HEK293T (cell line): ENCODE data around the gene CNBP.
"Not testable (repeated sequence)": the region's sequence is repeated elsewhere in the genome, so short reads cannot be mapped to it uniquely, and the experiment has no call there.

Experiments
- CTCF ChIA-PET: fragments of 350-600 bp; formaldehyde crosslinking; extraction: SDS; loops from one replicate; lab custom pipeline; 2021; ENCODE audit warnings: antibody characterized with exemption, inconsistent platforms; lab: Yijun Ruan, JAX
- POLR2A ChIA-PET: fragments of 350-600 bp; formaldehyde crosslinking; extraction: SDS; loops from one replicate; lab custom pipeline; 2020; ENCODE audit warnings: antibody characterized with exemption, inconsistent platforms; lab: Yijun Ruan, JAX
- DNase-seq: peaks from one replicate; pipeline ENCODE4 v3.0.0; 2012; ENCODE audit warnings: mixed read lengths; ENCODE audit errors: extremely low spot score
- ARNT ChIP-seq: fragments of 450-650 bp; IDR thresholded peaks from 2 replicates; pipeline ENCODE4 v1.6.1; 2017; ENCODE audit warnings: mild to moderate bottlenecking
- BHLHE40 ChIP-seq: fragments of 450-650 bp; IDR thresholded peaks from 2 replicates; pipeline ENCODE4 v1.6.1; 2016; ENCODE audit warnings: mild to moderate bottlenecking, moderate library complexity, borderline replicate concordance
- CTBP1 ChIP-seq: fragments of 450-650 bp; IDR thresholded peaks from 2 replicates; pipeline ENCODE4 v1.6.1; 2016; ENCODE audit warnings: borderline replicate concordance
- ELF4 ChIP-seq: fragments of 450-650 bp; IDR thresholded peaks from 2 replicates; pipeline ENCODE4 v1.6.1; 2017; ENCODE audit warnings: antibody characterized with exemption
- FOXA1 ChIP-seq: fragments of 450-650 bp; IDR thresholded peaks from 2 replicates; pipeline ENCODE4 v1.6.1; 2016; ENCODE audit warnings: mild to moderate bottlenecking
- FOXK2 ChIP-seq: fragments of 450-650 bp; IDR thresholded peaks from 2 replicates; pipeline ENCODE4 v1.6.1; 2016; ENCODE audit warnings: mild to moderate bottlenecking
- FOXM1 ChIP-seq: fragments of 450-650 bp; IDR thresholded peaks from 2 replicates; pipeline ENCODE4 v1.6.1; 2017; ENCODE audit warnings: mild to moderate bottlenecking, borderline replicate concordance
- HDGF ChIP-seq: fragments of 450-650 bp; IDR thresholded peaks from 2 replicates; pipeline ENCODE4 v1.6.1; 2017; ENCODE audit warnings: antibody characterized with exemption, borderline replicate concordance
- L3MBTL2 ChIP-seq: fragments of 450-650 bp; conservative IDR thresholded peaks from 2 replicates; pipeline ENCODE4 v1.6.1; 2016; ENCODE audit warnings: mild to moderate bottlenecking
- LEF1 ChIP-seq: fragments of 450-650 bp; IDR thresholded peaks from 2 replicates; pipeline ENCODE4 v1.6.1; 2017; ENCODE audit warnings: mild to moderate bottlenecking, borderline replicate concordance
- NFRKB ChIP-seq: fragments of 450-650 bp; IDR thresholded peaks from 2 replicates; pipeline ENCODE4 v1.6.1; 2016; ENCODE audit warnings: mild to moderate bottlenecking, moderate library complexity
- SP1 ChIP-seq: fragments of 450-650 bp; IDR thresholded peaks from 2 replicates; pipeline ENCODE4 v1.6.1; 2017
- SUZ12 ChIP-seq: fragments of 450-650 bp; IDR thresholded peaks from 2 replicates; pipeline ENCODE4 v1.6.1; 2016; ENCODE audit warnings: mild to moderate bottlenecking
- TARDBP ChIP-seq: fragments of 450-650 bp; IDR thresholded peaks from 2 replicates; pipeline ENCODE4 v1.6.1; 2016
- ZNF384 ChIP-seq: fragments of 450-650 bp; IDR thresholded peaks from 2 replicates; pipeline ENCODE4 v1.6.1; 2016
- TF ChIP-seq, protein P1 (sequence below): fragments of 450-650 bp; IDR thresholded peaks from 2 replicates; pipeline ENCODE4 v1.6.1; 2016

CNBP gene

DNA sequence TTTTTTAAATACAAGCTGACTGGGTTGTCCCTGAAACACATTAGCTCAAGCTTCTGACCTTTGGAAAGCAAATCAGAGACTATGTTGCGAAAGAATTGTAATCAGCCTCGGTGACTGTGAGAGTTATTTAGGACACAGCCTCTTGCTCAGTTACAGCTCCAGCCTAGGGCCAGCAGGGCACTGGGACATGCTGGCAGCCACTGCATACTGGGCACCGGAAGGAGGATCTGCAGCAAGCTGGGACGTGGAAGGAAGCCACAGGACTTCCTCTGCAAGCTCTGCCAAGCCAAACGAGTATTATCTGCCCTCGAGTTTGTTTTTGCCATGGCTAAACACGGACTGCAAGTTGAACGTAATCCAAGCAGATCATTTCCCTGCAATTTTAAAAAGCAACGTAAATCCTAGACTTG lies 41.3 kb upstream of the CNBP start:
- TF ChIP-seq HDGF, result no peak
- TF ChIP-seq, protein P1, sequence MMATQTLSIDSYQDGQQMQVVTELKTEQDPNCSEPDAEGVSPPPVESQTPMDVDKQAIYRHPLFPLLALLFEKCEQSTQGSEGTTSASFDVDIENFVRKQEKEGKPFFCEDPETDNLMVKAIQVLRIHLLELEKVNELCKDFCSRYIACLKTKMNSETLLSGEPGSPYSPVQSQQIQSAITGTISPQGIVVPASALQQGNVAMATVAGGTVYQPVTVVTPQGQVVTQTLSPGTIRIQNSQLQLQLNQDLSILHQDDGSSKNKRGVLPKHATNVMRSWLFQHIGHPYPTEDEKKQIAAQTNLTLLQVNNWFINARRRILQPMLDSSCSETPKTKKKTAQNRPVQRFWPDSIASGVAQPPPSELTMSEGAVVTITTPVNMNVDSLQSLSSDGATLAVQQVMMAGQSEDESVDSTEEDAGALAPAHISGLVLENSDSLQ, result no peak
- TF ChIP-seq LEF1, result no peak
- TF ChIP-seq BHLHE40, result no peak
- TF ChIP-seq CTBP1, result no peak
- TF ChIP-seq NFRKB, result no peak
- no peak for TF ChIP-seq ELF4
- no peak for TF ChIP-seq ZNF384
- TF ChIP-seq FOXM1, result no peak
- DNase-seq, result peak; percentile 39
- CTCF ChIA-PET, result interaction anchor here (1.1 to 2.3 kb wide), 3 partner anchors 9 to 171 kb away, joined by 3 to 14 read pairs (median 6); no protein-coding TSS in a partner anchor
- POLR2A ChIA-PET, result interaction anchor here (0.7 to 1.5 kb wide), 5 partner anchors 13 to 63 kb away, joined by 3 to 5 read pairs (median 3); partner anchors contain the start of gene COPG1

DNA sequence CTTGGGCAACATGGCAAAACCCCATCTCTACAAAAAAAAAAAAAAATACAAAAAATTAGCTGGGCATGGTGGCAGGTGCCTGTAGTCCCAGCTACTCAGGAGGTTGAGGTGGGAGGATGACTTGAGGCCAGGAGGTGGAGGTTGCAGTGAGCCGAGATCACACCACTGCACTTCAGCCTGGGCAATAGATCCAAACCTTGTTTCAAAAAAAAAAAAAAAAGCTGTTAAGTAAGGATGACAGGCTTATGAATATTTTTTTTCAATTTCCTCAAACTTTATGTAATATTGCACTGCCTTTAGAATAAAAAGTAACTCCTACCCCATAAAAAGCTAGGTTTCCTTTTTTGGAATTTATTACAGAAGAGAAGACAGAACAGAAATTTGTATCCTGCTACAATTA lies 40.7 kb upstream of the CNBP start:
- TF ChIP-seq ZNF384, result peak; percentile 19; the same call in 1 of the 2 replicates
- CTCF ChIA-PET, result interaction anchor here (0.6 to 2.3 kb wide), 3 partner anchors 8 to 860 kb away, joined by 6 to 14 read pairs (median 6); no protein-coding TSS in a partner anchor
- DNase-seq, result not testable (repeated sequence)
- POLR2A ChIA-PET, result interaction anchor here (0.7 to 1.2 kb wide), 4 partner anchors 26 to 62 kb away, joined by 3 to 4 read pairs (median 3); partner anchors contain the start of gene COPG1

DNA sequence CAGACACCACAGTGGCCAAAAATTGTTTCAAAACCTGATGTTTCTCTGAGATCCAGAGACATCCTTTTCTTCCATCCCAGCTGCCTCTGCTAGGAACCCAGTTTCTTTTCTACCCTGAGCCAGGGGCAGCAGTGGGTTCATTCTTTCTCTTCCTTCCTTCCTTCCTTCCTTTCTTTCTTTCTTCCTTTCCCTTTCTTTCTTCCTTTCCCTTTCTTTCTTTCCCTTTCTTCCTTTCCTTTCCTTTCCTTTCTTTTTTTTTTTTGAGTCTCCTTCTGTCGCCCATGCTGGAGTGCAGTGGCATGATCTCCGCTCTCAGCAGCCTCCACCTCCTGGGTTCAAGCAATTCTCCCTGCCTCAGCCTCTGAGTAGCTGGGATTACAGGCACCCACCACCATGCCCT lies 35.0 kb upstream of the CNBP start:
- ChIA-PET CTCF (interaction anchor here (1.0 kb wide), 1 partner anchor 10 kb away, joined by 3 read pairs; no protein-coding TSS in a partner anchor), POLR2A (interaction anchor here (1.2 kb wide), 1 partner anchor 35 kb away, joined by 3 read pairs; the partner anchor contains the start of gene CNBP)
- DNase-seq, result no peak

DNA sequence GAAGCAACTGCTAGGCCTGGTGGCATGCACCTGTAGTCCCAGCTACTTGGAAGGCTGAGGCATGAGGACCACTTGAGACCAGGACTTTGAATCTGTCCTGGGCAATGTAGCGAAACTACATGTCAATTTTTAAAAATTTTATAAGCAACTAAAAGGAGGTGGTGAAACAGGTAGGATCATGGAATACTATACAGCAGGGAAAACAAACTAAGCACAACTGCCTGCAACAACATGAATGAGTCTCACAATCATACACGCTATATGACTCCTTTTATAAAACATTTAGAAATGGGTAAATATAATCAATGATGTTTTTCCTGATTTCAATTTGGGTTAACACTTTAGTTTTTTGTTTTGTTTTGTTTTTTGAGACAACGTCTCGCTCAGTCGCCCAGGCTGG lies 29.5 kb upstream of the CNBP start:
- ChIA-PET POLR2A (no interaction called here), CTCF (no interaction called here)
- no peak for DNase-seq
- TF ChIP-seq FOXK2, result no peak
- no peak for TF ChIP-seq TARDBP

More for the DNA sequence above, 35.0 kb upstream of the CNBP start:
- no peak for TF ChIP-seq SUZ12
- no peak for TF ChIP-seq HDGF
- TF ChIP-seq ARNT, result no peak
- no peak for TF ChIP-seq LEF1
- no peak for TF ChIP-seq FOXA1
- no peak for TF ChIP-seq CTBP1
- TF ChIP-seq, protein P1, result no peak
- TF ChIP-seq FOXM1, result no peak
- no peak for TF ChIP-seq ZNF384
- TF ChIP-seq SP1, result no peak
- no peak for TF ChIP-seq BHLHE40
- TF ChIP-seq ELF4, result no peak
- no peak for TF ChIP-seq FOXK2
- TF ChIP-seq L3MBTL2, result no peak
- no peak for TF ChIP-seq TARDBP
- no peak for TF ChIP-seq NFRKB

DNA sequence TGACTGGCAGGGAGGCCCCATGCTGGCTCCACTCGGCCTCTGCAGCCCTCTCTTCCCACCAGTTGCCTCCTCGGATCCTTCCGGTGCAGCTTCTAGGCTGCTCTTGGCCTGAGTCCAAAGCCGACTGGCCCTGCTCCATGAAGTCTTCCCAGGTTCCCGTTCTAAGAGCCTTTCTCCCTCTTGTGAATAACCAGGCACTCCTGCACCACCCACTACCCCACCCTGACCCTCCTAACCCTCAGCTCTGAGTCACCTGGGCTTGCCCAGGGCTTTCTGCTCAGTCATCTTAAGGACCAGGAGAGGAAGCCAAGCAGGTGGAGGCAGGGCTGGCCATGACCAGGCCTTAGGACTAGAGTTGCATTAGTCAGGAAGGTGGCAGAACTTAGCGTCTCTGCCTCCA lies 28.1 kb upstream of the CNBP start:
- DNase-seq, result peak; percentile 60
- CTCF ChIA-PET, result no interaction called here
- TF ChIP-seq HDGF, result no peak
- TF ChIP-seq, protein P1, result 0 out of 2 replicates have a peak, but pooled peaks have one; percentile 34
- POLR2A ChIA-PET, result interaction anchor here (1.0 kb wide), 1 partner anchor 14 kb away, joined by 5 read pairs; no protein-coding TSS in a partner anchor

DNA sequence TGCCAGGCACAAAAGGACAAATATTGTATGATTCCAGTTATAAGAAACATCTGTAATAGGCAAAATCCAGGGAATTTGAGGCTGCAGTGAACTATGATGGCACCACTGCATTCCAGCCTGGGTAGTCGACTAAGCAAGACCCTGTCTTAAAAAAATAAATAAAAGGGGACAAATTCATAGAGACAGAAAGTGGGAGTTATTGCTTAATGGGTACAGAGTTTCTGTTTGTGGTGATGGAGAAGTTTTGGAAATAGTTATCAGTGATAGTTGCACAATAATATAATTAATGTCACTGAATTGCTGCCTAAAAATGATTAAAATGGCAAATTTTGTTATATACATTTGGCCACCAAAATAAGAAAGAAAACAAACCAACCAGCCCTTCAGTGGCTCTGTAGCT lies 27.6 kb upstream of the CNBP start:
- no peak for DNase-seq
- ChIA-PET POLR2A (interaction anchor here (1.0 kb wide), 1 partner anchor 14 kb away, joined by 5 read pairs; no protein-coding TSS in a partner anchor), CTCF (no interaction called here)
- TF ChIP-seq HDGF (no peak), L3MBTL2 (no peak), SUZ12 (no peak), ARNT (no peak), FOXK2 (no peak), ELF4 (no peak), BHLHE40 (no peak), ZNF384 (no peak), NFRKB (no peak), LEF1 (no peak)
- TF ChIP-seq, protein P1, result no peak
